IMR-90 (cell line): ENCODE results near the gene ZFAND2A. TPM values are rescaled to one million over a fixed set of nuclear protein-coding genes. Genes with fewer than 3 reads are reported as not detected.

ENCODE experiments used
- ATAC-seq: fragments of 200-7000 bp; cut with Tn5 transposase; 2 replicates; pipeline ENCODE4 v1.9.1; 2020; ENCODE audit warnings: low read depth, mild to moderate bottlenecking, moderate library complexity
- BruUV-seq: library from RNA; stranded (reverse); fragments of 400-500 nt; replicated peaks from 2 replicates; lab custom pipeline; 2021; lab: Mats Ljungman, UMichigan
- CTCF ChIA-PET: fragments of 300-600 bp; formaldehyde crosslinking; extraction: SDS; loops from one replicate; lab custom pipeline; 2021; ENCODE audit warnings: antibody characterized with exemption; lab: Yijun Ruan, JAX
- POLR2A ChIA-PET: fragments of 300-600 bp; sonication (Branson Sonifier 250); formaldehyde crosslinking; loops from one replicate; lab custom pipeline; 2022; ENCODE audit warnings: antibody characterized with exemption; ENCODE audit not compliant: unreplicated experiment; lab: Charles Lee
- DNase-seq: peaks from one replicate; pipeline ENCODE4 v3.0.0; 2013
- H2AFZ ChIP-seq: replicated peaks from 2 replicates; pipeline ENCODE3; 2013; ENCODE audit warnings: low read length, mild to moderate bottlenecking; ENCODE audit not compliant: poor library complexity
- H2AK5ac ChIP-seq: 2 replicates; pipeline ENCODE4 v1.6.1; 2013; ENCODE audit warnings: low read depth, low read length, inconsistent platforms
- H2AK9ac ChIP-seq: replicated peaks from 2 replicates; pipeline ENCODE3; 2013; ENCODE audit warnings: mild to moderate bottlenecking, low read depth, low read length, moderate library complexity; ENCODE audit not compliant: poor library complexity
- H2BK120ac ChIP-seq: 2 replicates; pipeline ENCODE4 v1.6.1; 2013; ENCODE audit warnings: low read depth, low read length, inconsistent platforms
- H2BK15ac ChIP-seq: 3 replicates; pipeline ENCODE4 v1.6.1; 2013; ENCODE audit warnings: low read depth, low read length, inconsistent platforms
- H2BK20ac ChIP-seq: 2 replicates; pipeline ENCODE4 v1.6.1; 2013; ENCODE audit warnings: low read depth, mild to moderate bottlenecking, inconsistent platforms, low read length, moderate library complexity
- H2BK5ac ChIP-seq: 2 replicates; pipeline ENCODE4 v1.6.1; 2013; ENCODE audit warnings: mild to moderate bottlenecking, low read depth, low read length, inconsistent platforms; ENCODE audit not compliant: poor library complexity, severe bottlenecking
- H3K14ac ChIP-seq: replicated peaks from 2 replicates; pipeline ENCODE4 v1.6.1; 2013; ENCODE audit warnings: low read depth, low read length, inconsistent platforms
- H3K18ac ChIP-seq: 2 replicates; pipeline ENCODE4 v1.6.1; 2013; ENCODE audit warnings: low read depth, low read length, control low read depth
- H3K23ac ChIP-seq: 2 replicates; pipeline ENCODE4 v1.6.1; 2013; ENCODE audit warnings: low read depth, low read length, inconsistent platforms
- H3K27ac ChIP-seq: 2 replicates; pipeline ENCODE4 v1.5.1; 2013; ENCODE audit warnings: mild to moderate bottlenecking, control low read depth, low read length; ENCODE audit not compliant: insufficient read depth
- H3K27me3 ChIP-seq: 2 replicates; pipeline ENCODE4 v1.6.1; 2013; ENCODE audit warnings: low read length; ENCODE audit not compliant: control insufficient read depth, insufficient read depth
- H3K36me3 ChIP-seq: 2 replicates; pipeline ENCODE4 v1.6.1; 2013; ENCODE audit warnings: low read length, mixed read lengths; ENCODE audit not compliant: control insufficient read depth, insufficient read depth
- H3K4ac ChIP-seq: 2 replicates; pipeline ENCODE4 v1.6.1; 2013; ENCODE audit warnings: low read depth, low read length, inconsistent platforms
- H3K4me1 ChIP-seq: 2 replicates; pipeline ENCODE4 v1.6.1; 2013; ENCODE audit warnings: low read length, mixed read lengths; ENCODE audit not compliant: control insufficient read depth, insufficient read depth
- H3K4me2 ChIP-seq: 2 replicates; pipeline ENCODE4 v1.6.1; 2013; ENCODE audit warnings: low read depth, mild to moderate bottlenecking, control low read depth, low read length, moderate library complexity
- H3K4me3 ChIP-seq: 2 replicates; pipeline ENCODE4 v1.5.1; 2013; ENCODE audit warnings: low read depth, mild to moderate bottlenecking, control low read depth, low read length, moderate library complexity; ENCODE audit not compliant: insufficient read depth
- H3K56ac ChIP-seq: 2 replicates; pipeline ENCODE4 v1.6.1; 2013; ENCODE audit warnings: low read length, inconsistent platforms; ENCODE audit not compliant: insufficient read depth; ENCODE audit errors: extremely low read depth
- H3K79me1 ChIP-seq, 2 experiments: 2 replicates each; pipeline ENCODE4 v1.6.1; 2013; ENCODE audit warnings: low read length in 2 of 2, inconsistent platforms in 1 of 2, low read depth in 1 of 2
- H3K9ac ChIP-seq: 2 replicates; pipeline ENCODE4 v1.6.1; 2013; ENCODE audit warnings: low read depth, low read length, control low read depth
- H3K9me1 ChIP-seq: 2 replicates; pipeline ENCODE4 v1.6.1; 2013; ENCODE audit warnings: low read length, inconsistent platforms; ENCODE audit not compliant: insufficient read depth
- H3K9me3 ChIP-seq: 2 replicates; pipeline ENCODE4 v1.6.1; 2013; ENCODE audit warnings: low read length; ENCODE audit not compliant: control insufficient read depth, insufficient read depth
- H4K20me1 ChIP-seq: 2 replicates; pipeline ENCODE4 v1.6.1; 2013; ENCODE audit warnings: low read length, inconsistent platforms; ENCODE audit not compliant: insufficient read depth
- H4K5ac ChIP-seq: 2 replicates; pipeline ENCODE4 v1.6.1; 2013; ENCODE audit warnings: mild to moderate bottlenecking, low read depth, low read length, control low read depth
- H4K8ac ChIP-seq, 2 experiments: 2 replicates each; pipeline ENCODE4 v1.6.1; 2013; ENCODE audit warnings: low read depth in 2 of 2, low read length in 2 of 2, control low read depth in 1 of 2, inconsistent platforms in 1 of 2
- H4K91ac ChIP-seq: 2 replicates; pipeline ENCODE4 v1.6.1; 2013; ENCODE audit warnings: low read depth, low read length, inconsistent platforms; ENCODE audit not compliant: insufficient read depth
- CHD1 ChIP-seq: IDR thresholded peaks from 2 replicates; pipeline ENCODE4 v1.6.1; 2012; ENCODE audit warnings: low read depth, low read length, improper control_type of control experiment
- FOS ChIP-seq: fragments of 150-350 bp; IDR thresholded peaks from 2 replicates; pipeline ENCODE4 v1.6.1; 2016; ENCODE audit warnings: low read depth, low read length
- WGBS, 2 experiments: methylation state at CpG; one replicate each; pipeline versions ENCODE4 v1.1.5 to v1.1.7; 2013; ENCODE audit warnings: missing lambda C conversion rate in 2 of 2; ENCODE audit not compliant: insufficient read length in 1 of 2; ENCODE audit errors: extremely low coverage in 2 of 2; 5-methylcytosine and 5-hydroxymethylcytosine counted together
- dilution Hi-C: fragments of 300-500 bp; cut with HindIII; formaldehyde crosslinking; loops from one replicate; pipeline ENCODE4 v1.14.3; 2018; ENCODE audit warnings: low sequenced_read_pairs; ENCODE audit not compliant: unreplicated experiment
- in situ Hi-C: fragments of 300-500 bp; cut with MboI; formaldehyde crosslinking; loops from 3 replicates; pipeline ENCODE4 v1.14.3; 2019; ENCODE audit warnings: low sequenced_read_pairs, inconsistent platforms, mixed read lengths
- intact Hi-C: fragments of 100-400 bp; cut with micrococcal nuclease; formaldehyde crosslinking; loops from 2 replicates; pipeline ENCODE4 v1.10.0; 2022
- polyA plus RNA-seq, 3 experiments: library from polyadenylated mRNA; depleted of rRNA; stranded (reverse); fragments of >200 nt; gene quantifications; 2 replicates each; pipeline ENCODE4 v1.2.3, GENCODE V29; 2012; ENCODE audit warnings: low replicate concordance in 1 of 3
- total RNA-seq: library from RNA; depleted of rRNA; stranded (reverse); fragments of >200 nt; gene quantifications from 2 replicates; pipeline ENCODE4 v1.2.3, GENCODE V29; 2012

Gene ZFAND2A
- total and polyA plus RNA-seq, 2 of the 4 experiments (the other 2 are of a cell fraction) = 11.8 to 28.7 TPM

- H2AK9ac ChIP-seq = no peak overlapping the region
- H4K20me1 ChIP-seq = no peaks in the 10 kb centered on the region; the same call in 1 of the 2 replicates
- H3K27ac ChIP-seq = no peak overlapping the region
- no peak overlapping the region for H3K9ac ChIP-seq
- H2AK5ac ChIP-seq = no peak overlapping the region
- no peaks in the 10 kb centered on the region for H3K9me1 ChIP-seq
- no peaks in the 10 kb centered on the region; the same call in 1 of the 2 replicates for H3K36me3 ChIP-seq
- 100% methylated on average over 1 of the region's 3 CpGs; no CpG with 5 or more reads in 1 of the 2 experiments for WGBS, 2 experiments
- POLR2A ChIA-PET = no interaction called here
- H3K4me3 ChIP-seq = no peak overlapping the region
- no peak overlapping the region for H3K18ac ChIP-seq
- no peaks in the 10 kb centered on the region for H3K27me3 ChIP-seq
- H3K9me3 ChIP-seq = no peaks in the 10 kb centered on the region
- no peak overlapping the region for H2BK5ac ChIP-seq
- H3K56ac ChIP-seq = no peak overlapping the region
- H4K8ac ChIP-seq = no peak overlapping the region
- no peak overlapping the region for H3K14ac ChIP-seq
- no peak overlapping the region for H2AFZ ChIP-seq
- dilution Hi-C loops = no loop called here
- ATAC-seq = no peak
- peaks cover under 1 to 17% of the 10 kb centered on the region in 2 experiments; a peak in 3 of 4 replicates for H3K79me1 ChIP-seq
- H2BK15ac ChIP-seq = no peak overlapping the region
- no peak for DNase-seq
- H4K5ac ChIP-seq = no peak overlapping the region
- H3K4me1 ChIP-seq = no peaks in the 10 kb centered on the region
- H2BK120ac ChIP-seq = no peak overlapping the region
- CTCF ChIA-PET = interaction anchor here (0.6 kb wide), 1 partner anchor 25 kb away, joined by 3 read pairs; no protein-coding TSS in a partner anchor
- H3K23ac ChIP-seq = no peak overlapping the region
- H2BK20ac ChIP-seq = no peak overlapping the region
- no peak overlapping the region for H3K4me2 ChIP-seq
- TF ChIP-seq FOS = no peak
- no peak for TF ChIP-seq CHD1
- no peak overlapping the region for H3K4ac ChIP-seq
- no TSS peak for BruUV-seq
- no peak overlapping the region for H4K91ac ChIP-seq
- intact Hi-C loops = no loop called here
- in situ Hi-C loops = no loop called here
Measured at GRCh38 chr7:1111156-1111555, 48.8 kb downstream of the ZFAND2A start.
